ENCODE results near the gene HOXA11.

HOXA11 gene

DNA sequence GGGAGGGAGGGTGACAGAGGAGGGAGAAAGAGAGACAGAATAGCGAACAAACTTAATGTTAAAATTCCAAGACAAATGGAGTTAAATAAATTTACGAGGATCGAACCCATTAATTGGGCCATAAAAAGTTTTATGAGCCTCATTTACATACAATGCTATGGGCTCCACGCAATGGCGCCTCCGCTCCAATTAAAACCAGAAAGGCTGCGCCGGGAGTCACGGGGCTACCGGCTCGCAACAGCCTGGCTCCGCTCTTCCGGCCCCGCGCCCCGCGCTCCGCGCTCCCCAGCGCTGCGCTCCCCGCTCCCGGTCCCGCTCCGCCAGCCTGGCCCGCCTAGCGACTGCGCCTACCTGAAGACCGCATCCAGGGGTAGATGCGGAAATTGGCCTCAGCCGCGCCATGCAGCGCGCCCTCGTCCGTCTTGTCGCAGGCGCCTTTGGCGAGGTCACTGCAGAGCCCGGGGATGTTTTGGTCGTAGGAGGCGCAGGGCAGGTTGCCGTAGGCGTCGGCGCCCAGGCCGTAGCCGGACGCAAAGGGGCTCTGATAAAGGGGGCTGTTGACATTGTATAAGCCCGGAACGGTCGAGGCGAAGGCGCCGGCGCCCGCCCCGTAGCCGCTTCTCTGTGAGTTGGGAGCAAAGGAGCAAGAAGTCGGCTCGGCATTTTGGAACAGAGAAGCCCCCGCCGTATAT is 29.1 kb downstream of the HOXA11 start:
- TF ChIP-seq, protein P1, sequence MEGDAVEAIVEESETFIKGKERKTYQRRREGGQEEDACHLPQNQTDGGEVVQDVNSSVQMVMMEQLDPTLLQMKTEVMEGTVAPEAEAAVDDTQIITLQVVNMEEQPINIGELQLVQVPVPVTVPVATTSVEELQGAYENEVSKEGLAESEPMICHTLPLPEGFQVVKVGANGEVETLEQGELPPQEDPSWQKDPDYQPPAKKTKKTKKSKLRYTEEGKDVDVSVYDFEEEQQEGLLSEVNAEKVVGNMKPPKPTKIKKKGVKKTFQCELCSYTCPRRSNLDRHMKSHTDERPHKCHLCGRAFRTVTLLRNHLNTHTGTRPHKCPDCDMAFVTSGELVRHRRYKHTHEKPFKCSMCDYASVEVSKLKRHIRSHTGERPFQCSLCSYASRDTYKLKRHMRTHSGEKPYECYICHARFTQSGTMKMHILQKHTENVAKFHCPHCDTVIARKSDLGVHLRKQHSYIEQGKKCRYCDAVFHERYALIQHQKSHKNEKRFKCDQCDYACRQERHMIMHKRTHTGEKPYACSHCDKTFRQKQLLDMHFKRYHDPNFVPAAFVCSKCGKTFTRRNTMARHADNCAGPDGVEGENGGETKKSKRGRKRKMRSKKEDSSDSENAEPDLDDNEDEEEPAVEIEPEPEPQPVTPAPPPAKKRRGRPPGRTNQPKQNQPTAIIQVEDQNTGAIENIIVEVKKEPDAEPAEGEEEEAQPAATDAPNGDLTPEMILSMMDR (IDR thresholded peaks at IDR 0.05): peak; percentile 20; the same call in 1 of the 2 replicates
- no peak for TF ChIP-seq ZFX (IDR thresholded peaks at IDR 0.05; ENCODE audit: borderline replicate concordance)
- peak overlapping the region; percentile 99 for H3K27ac ChIP-seq

- no peak for TF ChIP-seq ZFX (IDR thresholded peaks at IDR 0.05; ENCODE audit: borderline replicate concordance)
- TF ChIP-seq, protein P1 (IDR thresholded peaks at IDR 0.05): no peak
- H3K27ac ChIP-seq: peak overlapping the region; percentile 99
Measured at GRCh38 chr7:27154901-27155815, 29.9 kb downstream of the HOXA11 start.

DNA sequence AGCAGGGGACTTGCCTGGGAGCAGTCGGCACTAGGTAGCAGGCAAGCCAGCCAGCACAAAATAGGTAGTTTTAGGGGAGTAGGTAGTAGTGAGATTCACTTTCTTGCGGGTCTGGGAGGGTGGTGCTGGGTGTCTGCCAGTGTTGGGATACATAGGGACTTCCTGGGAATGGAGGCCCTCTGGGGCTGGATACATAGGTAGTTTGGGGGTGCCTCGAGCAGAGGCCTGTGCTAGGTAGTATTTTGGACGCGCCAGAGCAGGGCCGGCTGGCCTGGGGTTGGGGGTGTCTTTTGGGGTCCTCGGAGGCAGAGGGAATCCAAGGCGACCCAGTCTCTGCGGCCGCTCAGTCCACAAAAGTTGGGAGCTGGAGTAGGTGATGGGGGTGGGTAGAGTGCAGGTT is 30.7 kb downstream of the HOXA11 start:
- H3K27ac ChIP-seq: peak overlapping the region; percentile 99
- no peak for TF ChIP-seq ZFX (IDR thresholded peaks at IDR 0.05; ENCODE audit: borderline replicate concordance)
- TF ChIP-seq, protein P1 (IDR thresholded peaks at IDR 0.05): no peak

DNA sequence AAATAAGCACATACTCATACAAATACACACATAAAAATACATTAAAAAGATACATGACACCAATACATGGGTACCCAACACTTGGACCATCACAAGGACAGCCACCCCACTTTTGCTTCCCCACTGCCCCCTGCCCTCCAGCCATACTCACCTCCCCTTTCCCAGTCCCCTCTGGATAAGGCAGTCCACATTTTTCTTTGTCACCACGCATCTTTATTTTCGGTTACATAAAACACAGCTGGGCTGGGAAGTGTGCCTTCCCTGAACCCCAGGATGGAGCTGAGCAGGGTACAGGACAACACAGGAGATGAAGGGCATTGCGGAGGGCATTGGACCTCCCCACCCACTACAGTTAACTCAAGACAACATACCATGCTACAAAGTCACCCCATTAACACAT is 31.5 kb downstream of the HOXA11 start:
- TF ChIP-seq, protein P1 (IDR thresholded peaks at IDR 0.05): no peak
- TF ChIP-seq ZFX (IDR thresholded peaks at IDR 0.05; ENCODE audit: borderline replicate concordance): no peak
- H3K27ac ChIP-seq: peak overlapping the region; percentile 99

DNA sequence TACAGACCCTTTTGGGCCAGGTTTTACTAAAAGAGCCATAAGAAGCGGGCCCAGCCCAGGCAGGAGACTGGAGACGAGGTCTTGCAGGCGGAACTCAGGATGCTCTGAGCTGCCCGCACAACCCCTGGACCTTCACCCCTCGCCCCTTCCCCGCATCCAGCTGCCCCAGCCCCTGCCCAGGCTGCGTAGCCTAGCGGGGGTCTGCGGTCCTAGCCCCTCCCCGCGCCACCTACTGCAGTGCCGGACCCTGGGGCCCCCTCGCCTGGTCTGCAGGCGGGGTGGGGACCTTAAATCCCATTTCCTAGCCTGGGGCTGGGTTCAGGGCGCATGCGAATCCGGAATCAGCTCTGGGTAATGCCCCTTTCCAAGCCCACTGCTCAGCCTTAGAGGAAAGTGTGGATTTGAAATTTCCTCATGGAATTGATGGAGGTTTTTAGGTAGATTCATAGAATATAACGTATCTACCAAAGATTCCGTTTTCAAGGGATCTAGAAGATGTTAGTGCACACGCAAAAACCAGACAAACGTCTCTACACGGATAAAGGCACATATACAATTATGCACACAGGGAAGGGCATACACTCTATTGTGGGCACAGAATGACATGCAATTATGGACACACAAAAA is 32.1 kb downstream of the HOXA11 start:
- TF ChIP-seq ZFX (IDR thresholded peaks at IDR 0.05; ENCODE audit: borderline replicate concordance): no peak
- TF ChIP-seq, protein P1 (IDR thresholded peaks at IDR 0.05): no peak
- H3K27ac ChIP-seq: peak overlapping the region; percentile 99

GRCh38 chr7:27151931-27152815 is 32.9 kb downstream of the HOXA11 start, which contains the start of gene HOXA3:
TSS of gene HOXA3 (minus strand) at chr7:27152583. CDS start at chr7:27110640, 41,943 bp downstream.
- no peak for TF ChIP-seq ZFX (IDR thresholded peaks at IDR 0.05; ENCODE audit: borderline replicate concordance)
- TF ChIP-seq, protein P1 (IDR thresholded peaks at IDR 0.05): no peak
- H3K27ac ChIP-seq: peak within 1 kb of the TSS; percentile 99
